Activated T-helper 1 cell treated with anti-CD3 and anti-CD28 coated beads, Interleukin-2, amount 50 U/mL, for 16 hours (primary cell): Measurements from ENCODE around the gene CYP24A1.

ENCODE experiments used
- DNase-seq, 2 donors: peaks; one replicate each; pipeline ENCODE4 v3.0.0-alpha.2; 2020; ENCODE audit warnings: low read depth in 1 of 2, low spot score in 1 of 2

Gene CYP24A1

DNA sequence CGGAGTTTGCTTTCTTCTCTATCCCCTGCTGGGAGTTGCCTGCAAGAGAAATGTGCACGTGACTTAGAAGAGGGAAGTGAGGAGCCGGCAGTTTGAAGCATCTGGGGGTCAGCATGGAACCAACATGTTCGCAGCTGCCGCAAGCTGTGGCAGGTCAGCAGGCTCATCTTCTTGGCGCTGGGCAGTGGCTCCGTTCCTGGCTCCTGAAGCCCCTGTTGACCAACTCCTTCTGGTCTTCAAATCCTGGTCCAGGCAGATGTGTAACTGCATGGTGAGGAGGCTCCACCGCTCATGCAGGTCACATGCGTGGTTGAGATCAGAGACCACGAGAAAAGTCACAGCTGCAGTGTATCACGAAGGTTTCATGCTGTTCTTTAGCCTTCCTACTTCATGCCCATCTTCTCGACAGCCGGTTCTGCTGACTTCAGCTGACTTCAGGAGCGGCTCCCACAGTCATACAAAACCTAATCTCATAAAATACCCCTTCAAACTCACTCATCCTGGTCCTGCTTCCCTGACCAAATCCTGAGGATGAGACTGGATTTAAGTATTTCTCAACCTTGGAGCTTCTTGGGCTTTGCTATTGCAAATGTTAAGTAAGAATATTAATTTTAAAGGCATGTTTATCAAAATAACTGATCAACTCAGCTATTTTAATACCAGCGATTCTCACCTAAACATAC lies 58.5 kb downstream of the CYP24A1 start:
- DNase-seq, result no peak

GRCh38 chr20:54114109-54114508 lies 59.7 kb downstream of the CYP24A1 start:
- DNase-seq, result no peak

GRCh38 chr20:54113566-54113965 lies 60.2 kb downstream of the CYP24A1 start:
- no peak for DNase-seq

DNA sequence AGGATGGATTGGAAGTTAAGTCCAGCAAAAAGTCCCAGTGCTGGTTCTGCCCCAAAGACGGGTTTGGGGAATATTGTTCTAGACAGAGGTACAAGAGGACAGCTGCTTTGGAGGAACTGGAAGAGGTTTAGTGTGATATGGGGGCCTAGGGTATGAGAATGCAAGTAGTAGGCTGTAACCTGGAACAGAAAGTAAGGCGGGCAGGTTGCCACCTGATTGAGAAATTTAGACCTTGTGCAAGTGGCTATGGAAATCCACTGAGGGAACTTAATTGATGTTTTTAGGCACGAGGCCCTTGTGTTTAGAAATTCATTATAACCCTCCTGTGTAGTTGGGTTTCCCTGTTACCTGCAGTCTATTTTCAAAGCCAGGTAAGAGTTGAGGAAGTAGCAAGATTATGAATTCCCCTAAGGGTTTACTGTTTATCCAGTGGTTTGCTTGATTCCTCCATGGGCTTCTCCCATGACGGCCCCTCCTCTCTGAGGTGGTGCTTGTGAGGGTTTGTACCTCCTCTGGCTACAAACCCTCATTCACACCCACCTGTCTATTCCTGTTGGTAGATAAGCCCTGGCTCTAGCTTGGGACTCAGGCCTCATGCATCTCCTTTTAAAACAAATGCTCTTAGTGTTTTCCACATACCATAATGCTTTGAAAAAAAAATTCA lies 61.4 kb downstream of the CYP24A1 start:
- DNase-seq, result no peak

GRCh38 chr20:54111460-54111859 lies 62.3 kb downstream of the CYP24A1 start:
- no peak for DNase-seq

DNA sequence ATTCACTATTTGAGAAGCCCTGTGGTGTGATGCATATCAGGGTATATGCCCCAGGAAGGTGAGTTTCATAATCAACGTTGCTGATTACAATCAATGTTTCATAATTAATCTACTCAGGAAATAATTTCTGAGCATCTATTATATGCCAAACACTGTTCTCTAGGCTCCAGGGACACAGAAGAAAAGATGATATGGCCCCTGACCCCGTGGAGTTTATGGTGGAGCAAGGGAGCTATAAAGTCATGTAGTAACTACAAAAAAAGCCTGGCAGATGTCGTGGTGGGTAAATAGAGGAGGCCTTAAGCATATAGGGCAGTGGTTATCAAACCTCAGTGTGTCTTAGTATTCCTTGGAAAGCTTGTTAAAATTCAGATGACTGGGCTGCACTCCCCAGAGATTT lies 63.3 kb downstream of the CYP24A1 start:
- no peak for DNase-seq

DNA sequence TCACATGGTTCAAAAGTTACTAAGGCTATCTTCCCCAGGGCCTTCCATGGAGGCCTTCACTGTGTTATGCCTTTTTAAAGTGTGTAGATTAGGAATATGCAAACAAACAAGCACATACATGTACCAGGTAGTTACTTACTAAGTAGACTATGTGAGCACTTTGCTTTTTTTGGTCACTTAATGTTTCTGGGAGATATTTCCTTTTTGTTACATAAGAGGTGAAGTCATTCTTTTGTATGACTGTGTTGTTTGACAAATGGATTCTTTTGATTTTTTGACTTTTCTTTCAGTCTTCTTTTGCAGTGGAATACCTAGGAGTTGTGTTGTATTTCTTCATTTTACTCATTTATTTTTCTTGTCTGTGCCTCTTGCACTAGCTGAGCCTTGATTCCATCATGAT lies 63.7 kb downstream of the CYP24A1 start:
- no peak for DNase-seq

DNA sequence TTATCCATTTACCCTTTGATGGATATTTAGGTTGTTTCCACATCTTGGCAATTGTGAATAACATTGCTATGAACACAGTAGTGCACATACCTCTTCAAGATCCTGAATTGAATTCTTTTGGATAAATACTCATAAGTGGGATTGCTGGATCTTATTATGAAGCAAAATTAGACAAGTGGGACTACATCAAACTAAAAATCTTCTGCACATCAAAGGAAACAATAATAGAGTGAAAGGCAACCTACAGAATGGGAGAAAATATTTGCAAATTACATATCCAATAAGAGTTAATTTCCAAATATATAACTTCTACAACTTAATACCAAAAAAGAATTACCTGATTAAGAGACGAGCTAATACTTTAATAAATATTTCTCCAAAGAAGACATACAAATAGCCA lies 65.0 kb downstream of the CYP24A1 start:
- no peak for DNase-seq

DNA sequence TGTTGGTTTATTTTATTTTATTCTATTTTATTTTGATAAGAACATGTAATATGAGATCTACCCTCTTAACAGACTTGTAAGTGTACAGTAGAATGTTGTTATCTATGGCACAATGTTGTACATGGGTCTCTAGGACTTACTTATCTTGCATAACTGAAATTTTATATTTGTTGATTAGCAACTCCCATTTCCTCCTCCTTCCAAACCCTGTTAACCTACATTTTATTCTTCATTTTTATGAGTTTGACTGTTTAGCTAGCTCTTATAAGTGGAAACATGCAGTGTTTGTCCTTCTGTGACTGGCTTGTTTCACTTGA lies 65.5 kb downstream of the CYP24A1 start:
- no peak for DNase-seq

- no peak for DNase-seq
Observed at GRCh38 chr20:54107600-54108325, 66.0 kb downstream of the CYP24A1 start.

GRCh38 chr20:54107181-54107580 lies 66.6 kb downstream of the CYP24A1 start:
- DNase-seq, result no peak

DNA sequence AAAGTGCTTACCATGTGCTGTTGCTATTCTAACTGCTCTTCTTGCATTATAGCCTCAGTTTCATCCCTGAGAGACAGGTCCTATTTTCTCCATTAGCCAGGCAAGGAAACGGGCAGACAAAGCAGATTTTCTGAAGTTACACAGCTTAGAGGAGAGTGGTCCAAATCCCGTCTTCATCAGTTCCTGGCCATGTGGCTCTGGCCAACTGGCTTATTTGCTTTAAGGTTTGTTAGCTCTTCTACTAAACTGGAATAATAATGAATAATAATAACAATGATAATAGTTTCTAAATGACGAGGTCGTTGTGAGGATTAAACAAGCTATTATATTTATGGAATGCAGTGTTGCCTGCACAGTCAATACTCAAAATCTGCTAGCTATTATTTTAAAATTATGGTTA lies 67.6 kb downstream of the CYP24A1 start:
- no peak for DNase-seq

DNA sequence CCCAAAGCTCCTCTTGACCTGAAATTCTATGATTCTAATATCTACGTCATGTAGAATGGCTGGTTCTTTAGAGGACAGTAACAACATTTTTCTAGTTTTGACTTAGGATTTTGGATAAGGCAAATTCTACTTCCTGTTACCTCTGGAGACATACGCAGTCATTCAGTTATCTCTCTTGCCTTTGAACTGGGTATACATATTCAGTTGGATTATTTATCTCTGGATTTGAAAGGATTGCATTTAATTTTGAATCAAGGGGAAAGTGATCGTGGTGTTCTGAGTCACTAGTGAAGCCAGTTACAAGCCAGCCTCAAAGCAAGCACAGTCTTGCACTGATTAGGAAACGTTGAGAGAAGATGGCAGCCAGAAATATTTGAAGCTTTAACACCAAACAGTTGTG lies 68.1 kb downstream of the CYP24A1 start:
- no peak for DNase-seq

DNA sequence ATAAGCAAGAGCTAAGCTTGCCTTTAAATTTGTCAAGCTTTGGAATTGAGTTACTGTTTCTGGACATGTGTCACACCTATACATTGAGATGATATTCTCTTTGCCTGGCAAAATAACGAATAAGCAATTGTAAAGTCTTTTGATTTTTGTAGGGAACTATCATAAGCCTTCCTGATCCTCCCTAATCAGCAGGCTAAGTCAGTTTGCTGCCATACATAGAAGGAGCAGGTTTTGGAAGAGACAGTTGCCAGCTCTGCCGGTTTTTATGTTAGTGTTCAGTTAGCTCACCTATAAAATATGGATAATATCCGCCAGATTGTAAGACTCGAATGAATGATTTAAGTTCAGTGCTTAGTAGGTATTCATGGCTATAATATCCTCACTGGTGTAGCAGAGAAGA lies 69.0 kb downstream of the CYP24A1 start:
- DNase-seq, result no peak

DNA sequence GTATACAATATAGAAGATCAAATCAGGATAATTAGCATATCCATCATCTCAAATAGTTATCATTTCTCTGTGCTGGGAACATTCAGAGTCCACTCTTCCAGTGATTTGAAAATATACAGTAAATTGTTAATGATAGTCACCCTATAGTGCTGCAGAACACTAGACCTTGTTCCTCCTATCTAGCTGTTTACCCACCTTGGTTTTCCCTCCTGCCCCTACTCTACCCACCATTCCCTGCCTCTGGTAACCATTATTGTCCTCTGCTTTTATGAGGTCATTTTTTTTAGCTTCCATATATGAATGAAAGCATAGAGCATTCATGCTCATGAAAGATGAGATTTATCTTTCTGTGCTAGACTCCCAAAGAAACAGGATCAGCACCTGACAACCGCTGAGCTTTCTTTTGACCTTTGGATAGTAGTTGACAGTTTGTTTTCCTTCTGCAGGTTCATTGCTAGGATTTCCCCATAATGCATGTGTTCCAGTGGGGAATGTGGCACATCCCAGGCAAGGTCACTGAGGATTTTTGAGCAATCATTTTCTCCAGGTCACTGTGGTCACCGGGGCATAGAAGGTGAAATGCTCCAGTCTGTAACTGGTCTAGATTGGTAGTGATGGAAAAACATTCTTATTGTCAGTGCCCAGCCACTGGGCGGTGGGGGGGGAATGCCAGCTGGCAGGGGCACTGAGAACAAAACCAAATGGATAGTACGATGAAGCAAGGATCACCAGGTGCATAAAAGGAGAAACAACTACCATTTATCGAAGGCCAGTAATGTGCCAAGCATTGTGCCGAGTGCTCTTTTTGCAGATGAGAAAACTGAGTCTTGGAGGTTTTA lies 69.8 kb downstream of the CYP24A1 start:
- DNase-seq, result no peak
